B cell (primary cell): Measurements from ENCODE around the gene PDCD1LG2. TPM values are rescaled to one million over a fixed set of nuclear protein-coding genes. Genes with fewer than 3 reads are reported as not detected.

Experiments
- ATAC-seq: fragments of 200-7000 bp; cut with Tn5 transposase; one replicate; pipeline ENCODE4 v1.10.0; 2021; ENCODE audit warnings: low read depth, mild to moderate bottlenecking, moderate number of reproducible peaks, moderate library complexity
- CTCF ChIA-PET: fragments of 350-600 bp; sonication (Branson Sonifier 250); formaldehyde crosslinking; loops from one replicate; lab custom pipeline; 2021; ENCODE audit warnings: antibody characterized with exemption, inconsistent platforms; lab: Charles Lee
- POLR2A ChIA-PET: fragments of 350-600 bp; sonication (Branson Sonifier 250); formaldehyde crosslinking; loops from one replicate; lab custom pipeline; 2021; ENCODE audit warnings: antibody characterized with exemption; lab: Charles Lee
- DNase-seq: peaks from one replicate; pipeline ENCODE4 v3.0.0; 2013
- H2AFZ ChIP-seq: 2 replicates; pipeline ENCODE4 v1.6.1; 2012; ENCODE audit warnings: mild to moderate bottlenecking, low read depth, low read length; ENCODE audit not compliant: insufficient read depth, poor library complexity, severe bottlenecking
- H3K27ac ChIP-seq, 2 donors: 1 replicate in 1 of 2; 2 replicates in 1 of 2; pipeline ENCODE4 v1.5.1; 2012 to 2013; ENCODE audit warnings: low read length in 2 of 2, mild to moderate bottlenecking in 2 of 2, moderate library complexity in 1 of 2
- H3K27me3 ChIP-seq, 4 experiments: fragments of 200-600 bp in 1 of 4; sonication (generic) in 1 of 4; replicated peaks in 1 of 4; 1 replicate in 2 of 4; 2 replicates in 2 of 4; pipeline versions ENCODE4 v1.6.1 to v1.7.0; 2013 to 2016; ENCODE audit warnings: low read length in 3 of 4, mild to moderate bottlenecking in 2 of 4, mixed read lengths in 1 of 4, moderate library complexity in 1 of 4; ENCODE audit not compliant: insufficient read depth in 4 of 4, control insufficient read depth in 3 of 4; ENCODE audit errors: control extremely low read depth in 1 of 4
- H3K36me3 ChIP-seq, 2 experiments: replicated peaks in 1 of 2; 1 replicate in 1 of 2; 2 replicates in 1 of 2; pipeline versions ENCODE4 v1.6.1 to v1.7.1; 2013; ENCODE audit warnings: low read length in 1 of 2; ENCODE audit not compliant: insufficient read depth in 2 of 2, control insufficient read depth in 1 of 2; ENCODE audit errors: control extremely low read depth in 1 of 2, extremely low read depth in 1 of 2
- H3K4me1 ChIP-seq, 2 donors: fragments of 200-600 bp in 1 of 2; sonication (generic) in 1 of 2; 1 replicate in 1 of 2; 2 replicates in 1 of 2; pipeline versions ENCODE4 v1.5.1 to v1.6.1; 2013 to 2017; ENCODE audit warnings: low read length in 2 of 2; ENCODE audit not compliant: control insufficient read depth in 2 of 2, insufficient read depth in 2 of 2
- H3K4me2 ChIP-seq: replicated peaks from 2 replicates; pipeline ENCODE3; 2012; ENCODE audit warnings: mild to moderate bottlenecking, low read depth, low read length; ENCODE audit not compliant: poor library complexity, severe bottlenecking
- H3K4me3 ChIP-seq, 5 experiments: fragments of 200-600 bp in 1 of 5; sonication (generic) in 1 of 5; 1 replicate in 3 of 5; 2 replicates in 2 of 5; pipeline versions ENCODE4 v1.5.1 to v1.7.0; 2011 to 2016; ENCODE audit warnings: low read length in 4 of 5, mild to moderate bottlenecking in 4 of 5, low read depth in 2 of 5, control low read depth in 1 of 5, moderate library complexity in 1 of 5; ENCODE audit not compliant: insufficient read depth in 1 of 5; ENCODE audit errors: control extremely low read depth in 1 of 5, extremely low read depth in 1 of 5
- H3K79me2 ChIP-seq: fragments of 200-600 bp; sonication (generic); one replicate; pipeline ENCODE4 v1.6.0; 2016; ENCODE audit warnings: low read length; ENCODE audit not compliant: control insufficient read depth, insufficient read depth
- H3K9ac ChIP-seq: fragments of 200-600 bp; sonication (generic); 2 replicates; pipeline ENCODE4 v1.6.1; 2017; ENCODE audit warnings: mild to moderate bottlenecking, low read length, moderate library complexity
- H3K9me3 ChIP-seq, 3 donors: one replicate each; pipeline versions ENCODE4 v1.6.1 to v1.7.1; 2013; ENCODE audit warnings: low read length in 2 of 3; ENCODE audit not compliant: control insufficient read depth in 2 of 3, insufficient read depth in 1 of 3; ENCODE audit errors: control extremely low read depth in 1 of 3
- H4K20me1 ChIP-seq: 2 replicates; pipeline ENCODE4 v1.6.0; 2012; ENCODE audit warnings: mild to moderate bottlenecking, low read length; ENCODE audit not compliant: insufficient read depth, control insufficient read depth, poor library complexity, severe bottlenecking
- H3K27ac Mint-ChIP-seq: one replicate; pipeline ENCODE4 v1.8.0; 2021; ENCODE audit warnings: mixed read lengths
- H3K27me3 Mint-ChIP-seq: one replicate; pipeline ENCODE4 v1.8.0; 2021; ENCODE audit warnings: mixed read lengths
- H3K4me1 Mint-ChIP-seq: one replicate; pipeline ENCODE4 v1.8.0; 2021; ENCODE audit warnings: mixed read lengths
- H3K4me3 Mint-ChIP-seq: one replicate; pipeline ENCODE4 v1.8.0; 2021; ENCODE audit warnings: mixed read lengths
- H3K9me3 Mint-ChIP-seq: one replicate; pipeline ENCODE4 v1.8.0; 2022; ENCODE audit warnings: mixed read lengths; ENCODE audit not compliant: insufficient read depth
- CTCF ChIP-seq: fragments of 200-600 bp; IDR thresholded peaks from one replicate; pipeline ENCODE4 v1.8.0; 2022; ENCODE audit warnings: antibody characterized with exemption, mild to moderate bottlenecking
- EZH2 ChIP-seq: IDR thresholded peaks from 2 replicates; pipeline ENCODE4 v1.6.1; 2012; ENCODE audit warnings: borderline replicate concordance, low read depth, mild to moderate bottlenecking, moderate library complexity, low read length; ENCODE audit not compliant: insufficient read depth, poor library complexity, severe bottlenecking
- whole genome bisulfite sequencing: methylation state at CpG from one replicate; pipeline ENCODE4 v1.1.5; 2013; ENCODE audit warnings: missing lambda C conversion rate; ENCODE audit not compliant: insufficient coverage; 5-methylcytosine and 5-hydroxymethylcytosine counted together
- intact Hi-C: fragments of 100-400 bp; cut with micrococcal nuclease; formaldehyde crosslinking; loops from one replicate; pipeline ENCODE4 v1.10.0; 2022
- polyA plus RNA-seq: library from polyadenylated mRNA; depleted of rRNA; stranded (reverse); fragments of >200 nt; gene quantifications from 2 replicates; pipeline ENCODE4 v1.2.3, GENCODE V29; 2012
- total RNA-seq, 2 donors: library from RNA; stranded (reverse); fragments of 120-200 nt in 1 of 2; gene quantifications; 1 replicate in 1 of 2; 2 replicates in 1 of 2; pipeline versions ENCODE4 v1.2.3 to v1.2.4, GENCODE V29; 2013 to 2022

PDCD1LG2 gene
- total and polyA plus RNA-seq, 2 donors (not counting 1 experiment from before 2014, with no cell fraction given), result 0.67 TPM; not detected in 1

GRCh38 chr9:5499157-5499556, 11.2 kb upstream of the PDCD1LG2 start:
- H4K20me1 ChIP-seq, result no peaks in the 10 kb centered on the region
- no peak overlapping the region for H3K9ac ChIP-seq
- DNase-seq, result no peak
- no peak overlapping the region for H3K27ac ChIP-seq
- H3K4me3 ChIP-seq, result no peak overlapping the region
- Mint-ChIP-seq H3K27me3 (no peaks in the 10 kb centered on the region), H3K4me1 (peaks cover 6% of the 10 kb centered on the region), H3K4me3 (no peak overlapping the region), H3K27ac (no peak overlapping the region), H3K9me3 (peaks cover 2% of the 10 kb centered on the region)
- ChIA-PET CTCF (no interaction called here), POLR2A (no interaction called here)
- no peak for TF ChIP-seq EZH2
- no peak for TF ChIP-seq CTCF
- intact Hi-C loops, result loop anchor here (5.0 kb wide), 1 partner anchor 33 kb away; no protein-coding TSS in a partner anchor
- H3K4me2 ChIP-seq, result no peak overlapping the region
- peaks cover 2 to 3% of the 10 kb centered on the region in 2 donors for H3K4me1 ChIP-seq
- H3K36me3 ChIP-seq, result no peaks in the 10 kb centered on the region
- H3K27me3 ChIP-seq, result peaks cover 0 to 17% (median 5%) of the 10 kb centered on the region in 4 experiments
- ATAC-seq, result no peak
- no peak overlapping the region for H2AFZ ChIP-seq
- H3K9me3 ChIP-seq, result peaks cover 0 to 6% (median 3%) of the 10 kb centered on the region in 3 donors
- no peaks in the 10 kb centered on the region for H3K79me2 ChIP-seq
- no CpG with 5 or more reads among the region's 1 CpG for WGBS

GRCh38 chr9:5499889-5500398, 10.4 kb upstream of the PDCD1LG2 start:
- ChIA-PET POLR2A (no interaction called here), CTCF (interaction anchor here (1.1 kb wide), 1 partner anchor 11 kb away, joined by 3 read pairs; the partner anchor contains the start of gene PDCD1LG2)
- H3K36me3 ChIP-seq, result no peaks in the 10 kb centered on the region
- H2AFZ ChIP-seq, result no peak overlapping the region
- no peak for TF ChIP-seq CTCF
- no peak for TF ChIP-seq EZH2
- H3K27ac Mint-ChIP-seq, result no peak overlapping the region
- H3K9ac ChIP-seq, result no peak overlapping the region
- no peaks in the 10 kb centered on the region for H4K20me1 ChIP-seq
- H3K4me3 Mint-ChIP-seq, result no peak overlapping the region
- H3K4me1 Mint-ChIP-seq, result no peaks in the 10 kb centered on the region
- intact Hi-C loops, result loop anchor here (5.0 kb wide), 1 partner anchor 32 kb away; no protein-coding TSS in a partner anchor
- peaks cover 0 to 6% (median 3%) of the 10 kb centered on the region in 3 donors for H3K9me3 ChIP-seq
- H3K4me3 ChIP-seq, result no peak overlapping the region
- H3K79me2 ChIP-seq, result no peaks in the 10 kb centered on the region
- peaks cover 0 to 17% (median 5%) of the 10 kb centered on the region in 4 experiments for H3K27me3 ChIP-seq
- H3K4me2 ChIP-seq, result no peak overlapping the region
- no peaks in the 10 kb centered on the region for H3K27me3 Mint-ChIP-seq
- 42% methylated on average over 4 of the region's 4 CpGs for WGBS
- no peak for DNase-seq
- no peaks in the 10 kb centered on the region for H3K4me1 ChIP-seq
- H3K27ac ChIP-seq, result no peak overlapping the region
- no peaks in the 10 kb centered on the region for H3K9me3 Mint-ChIP-seq
- ATAC-seq, result no peak
